ENCODE results near the gene SLC9A7.
A peak's percentile ranks its signal among the peaks of the same experiment; 100 is the strongest.

The SLC9A7 gene

DNA sequence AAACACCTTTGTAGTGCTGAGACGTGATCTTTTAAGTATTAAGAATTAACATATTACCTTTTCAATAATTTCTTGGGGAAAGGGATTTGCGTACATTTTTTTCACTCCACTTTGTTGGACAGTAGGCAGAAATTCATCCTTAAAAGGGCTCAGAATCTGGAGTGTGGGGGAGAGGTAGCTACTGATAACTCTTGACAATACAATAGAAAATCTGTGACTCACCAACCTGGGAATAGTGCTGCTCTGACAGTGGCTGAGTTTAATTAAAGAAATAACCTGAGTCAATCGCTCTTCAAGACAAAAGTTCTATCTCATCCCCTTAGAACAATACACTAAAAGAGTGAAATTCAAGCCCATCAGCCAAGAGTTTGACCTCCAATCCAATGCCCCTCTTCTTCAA, 60.2 kb downstream of the SLC9A7 start:
- DNase-seq: no peak

DNA sequence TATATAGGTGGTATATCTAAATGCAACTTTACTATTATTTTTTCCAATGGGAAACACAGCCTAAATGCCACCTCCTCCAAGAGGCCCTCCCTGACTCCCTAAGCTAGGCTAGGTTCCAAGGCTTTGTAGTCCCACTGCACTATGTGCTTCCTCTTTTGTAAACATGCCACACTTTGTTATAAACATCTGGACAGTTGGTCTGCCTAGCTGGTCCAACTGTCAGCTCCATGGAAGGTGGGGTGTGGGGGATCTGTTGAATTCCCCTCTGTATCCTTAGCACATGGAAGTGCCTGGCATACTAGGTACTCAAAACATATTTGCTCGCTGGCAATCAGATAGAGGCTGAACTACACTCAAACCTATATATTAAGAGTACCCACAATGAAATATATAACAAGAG, 63.4 kb downstream of the SLC9A7 start:
- no peak for DNase-seq

DNA sequence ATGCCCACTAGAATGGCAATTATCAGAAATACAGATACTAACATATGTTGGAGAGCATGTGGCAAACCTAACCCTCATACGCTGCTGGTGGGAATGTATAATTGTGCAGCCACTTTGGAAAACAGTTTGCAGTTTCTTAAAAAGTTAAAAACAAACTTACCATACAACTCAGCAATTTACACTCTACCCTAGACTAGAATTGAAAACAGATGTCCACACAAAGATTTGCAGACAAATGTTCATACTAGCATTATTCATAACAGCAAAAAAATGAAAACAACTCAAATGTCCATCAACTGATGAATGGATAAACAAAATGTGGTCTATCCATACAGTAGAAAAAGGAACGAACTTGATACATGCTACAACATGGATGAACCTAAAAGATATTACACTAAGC, 64.4 kb downstream of the SLC9A7 start:
- no peak for DNase-seq

DNA sequence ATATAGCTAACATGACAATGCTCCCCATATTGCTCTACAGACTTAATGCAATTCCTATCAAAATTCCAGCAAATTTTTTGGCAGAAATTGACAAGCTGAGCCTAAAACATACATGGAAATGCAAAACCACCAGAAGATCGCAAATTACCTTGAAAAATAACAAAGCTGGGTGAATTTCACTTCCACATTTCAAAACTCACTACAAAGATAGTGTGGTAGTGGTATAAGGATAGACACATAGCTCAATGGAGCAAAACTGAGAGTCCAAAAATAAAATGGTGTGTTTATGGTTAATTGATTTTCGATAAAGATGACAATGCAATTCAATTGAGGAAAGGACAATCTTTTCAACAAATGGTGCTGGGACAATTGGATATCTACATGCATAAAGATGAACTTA, 65.8 kb downstream of the SLC9A7 start:
- no peak for DNase-seq

DNA sequence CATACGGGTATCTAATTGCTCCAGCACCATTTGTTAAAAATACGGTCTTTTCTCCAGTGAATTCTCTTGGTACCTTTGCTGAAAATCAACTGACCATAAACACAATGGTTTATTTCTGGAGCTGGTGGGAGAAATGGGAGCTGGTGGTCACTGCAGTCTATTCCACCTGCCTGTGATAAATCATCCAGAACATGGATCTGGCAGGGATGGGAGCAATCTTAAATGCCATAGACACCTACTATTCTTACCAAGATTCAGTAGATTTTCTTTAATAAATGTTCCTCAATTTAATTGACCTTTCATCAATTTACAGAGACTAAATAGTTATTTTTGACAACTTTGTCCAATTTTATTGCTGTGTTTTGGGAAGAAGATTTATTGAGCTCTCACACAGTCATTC, 68.1 kb downstream of the SLC9A7 start:
- no peak for DNase-seq

DNA sequence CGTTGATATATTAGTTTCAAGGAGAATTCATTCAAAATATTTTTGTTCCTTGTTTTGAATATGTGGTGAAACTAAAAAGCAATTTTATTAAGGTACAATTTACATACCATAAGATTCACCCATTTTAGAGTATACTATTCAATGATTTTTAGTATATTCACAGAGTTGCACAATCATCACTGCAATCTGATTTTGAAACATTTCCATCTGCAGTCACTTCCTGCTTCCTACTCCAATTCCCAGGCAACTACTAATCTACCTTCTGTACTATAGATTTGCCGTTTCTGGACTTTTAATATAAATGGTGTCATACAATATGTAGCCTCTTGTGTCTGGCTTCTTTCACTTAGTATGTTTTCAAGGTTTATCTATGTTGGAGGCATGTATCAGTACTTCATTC, 71.3 kb downstream of the SLC9A7 start:
- DNase-seq: no peak

DNA sequence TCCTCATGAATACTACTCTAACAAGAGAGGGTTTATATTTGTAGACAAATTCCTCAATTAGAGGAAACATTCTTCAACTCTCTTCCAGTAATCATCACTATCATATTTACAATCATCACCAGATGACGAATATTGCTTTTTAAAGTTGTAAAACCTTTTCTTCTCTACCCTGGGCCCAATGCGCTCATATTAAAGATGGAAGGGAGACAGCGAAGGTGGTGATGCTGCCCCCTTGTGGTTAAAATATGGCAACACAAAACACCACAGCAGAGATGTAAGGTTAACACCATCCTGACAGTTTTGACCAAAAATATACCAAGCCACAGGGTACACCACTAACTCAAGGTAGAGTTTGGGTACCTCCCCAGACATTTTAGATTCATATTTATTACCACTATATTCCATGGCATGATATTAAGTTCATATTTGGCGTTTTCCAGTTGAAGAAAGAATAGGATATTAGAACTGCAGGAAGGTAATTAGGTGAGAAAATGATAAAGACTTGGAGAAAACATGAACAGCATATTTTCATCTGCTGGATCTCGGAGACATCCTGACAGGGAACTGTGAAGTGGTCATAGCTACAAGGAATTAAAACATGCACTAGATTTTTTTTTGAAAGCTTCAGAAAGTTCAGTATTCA, 72.8 kb downstream of the SLC9A7 start:
- DNase-seq: no peak

DNA sequence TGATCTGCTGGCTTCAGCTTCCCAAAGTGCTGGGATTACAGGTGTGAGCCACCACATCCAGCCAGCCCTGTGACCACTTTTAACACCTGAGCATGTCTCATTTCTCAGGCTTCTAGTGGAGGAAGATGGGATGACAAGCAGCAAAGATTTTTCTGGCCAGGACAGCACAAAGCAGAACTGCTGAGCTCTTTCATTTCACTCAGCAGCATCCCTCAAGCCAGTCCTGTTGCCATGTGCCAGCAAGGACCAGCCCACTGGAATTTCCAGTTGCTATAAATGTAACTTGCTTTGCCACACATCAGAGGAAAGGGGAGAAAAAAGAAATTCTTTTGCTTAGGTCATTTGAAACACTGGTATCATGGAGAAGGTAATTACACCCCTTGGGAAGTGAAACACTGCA, 75.9 kb downstream of the SLC9A7 start:
- DNase-seq: peak in 1 of 2 experiments; percentile 1

DNA sequence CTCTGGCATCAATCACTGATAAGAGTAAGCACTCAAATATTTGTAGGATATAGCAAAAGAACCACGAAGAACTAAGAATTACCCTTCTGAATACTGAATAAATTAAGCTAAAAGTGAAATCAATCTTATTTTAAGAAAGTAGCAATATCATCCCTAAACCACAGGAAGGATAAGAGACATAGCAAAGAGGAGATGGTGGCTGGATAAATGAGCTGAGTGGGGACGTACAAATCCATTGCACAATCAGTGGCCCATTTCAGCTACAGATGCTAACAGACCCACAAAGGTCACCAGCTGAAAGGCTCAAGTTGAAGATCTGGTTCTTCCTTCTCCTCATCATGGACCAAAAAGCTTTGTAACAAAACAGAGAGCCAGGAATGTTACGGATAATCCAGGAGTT, 77.1 kb downstream of the SLC9A7 start:
- no peak for DNase-seq

DNA sequence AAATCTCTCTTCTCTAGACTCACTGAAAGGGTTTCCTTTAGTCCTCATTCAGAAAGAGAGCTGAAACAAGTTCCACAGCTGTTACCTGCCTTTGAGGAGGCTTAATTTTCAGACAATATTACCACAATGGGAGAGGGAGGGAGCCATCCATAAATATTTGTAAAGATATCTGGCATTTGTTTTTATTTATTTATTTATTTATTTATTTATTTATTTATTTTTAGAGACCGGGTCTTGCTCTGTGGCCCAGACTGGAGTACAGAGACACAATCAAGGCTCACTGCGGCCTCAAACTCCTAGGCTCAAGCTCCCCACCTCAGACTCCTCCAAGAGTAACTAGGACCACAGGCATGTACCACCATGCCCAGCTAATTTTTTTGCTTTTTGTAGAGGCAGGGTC, 80.7 kb downstream of the SLC9A7 start:
- DNase-seq: no peak

DNA sequence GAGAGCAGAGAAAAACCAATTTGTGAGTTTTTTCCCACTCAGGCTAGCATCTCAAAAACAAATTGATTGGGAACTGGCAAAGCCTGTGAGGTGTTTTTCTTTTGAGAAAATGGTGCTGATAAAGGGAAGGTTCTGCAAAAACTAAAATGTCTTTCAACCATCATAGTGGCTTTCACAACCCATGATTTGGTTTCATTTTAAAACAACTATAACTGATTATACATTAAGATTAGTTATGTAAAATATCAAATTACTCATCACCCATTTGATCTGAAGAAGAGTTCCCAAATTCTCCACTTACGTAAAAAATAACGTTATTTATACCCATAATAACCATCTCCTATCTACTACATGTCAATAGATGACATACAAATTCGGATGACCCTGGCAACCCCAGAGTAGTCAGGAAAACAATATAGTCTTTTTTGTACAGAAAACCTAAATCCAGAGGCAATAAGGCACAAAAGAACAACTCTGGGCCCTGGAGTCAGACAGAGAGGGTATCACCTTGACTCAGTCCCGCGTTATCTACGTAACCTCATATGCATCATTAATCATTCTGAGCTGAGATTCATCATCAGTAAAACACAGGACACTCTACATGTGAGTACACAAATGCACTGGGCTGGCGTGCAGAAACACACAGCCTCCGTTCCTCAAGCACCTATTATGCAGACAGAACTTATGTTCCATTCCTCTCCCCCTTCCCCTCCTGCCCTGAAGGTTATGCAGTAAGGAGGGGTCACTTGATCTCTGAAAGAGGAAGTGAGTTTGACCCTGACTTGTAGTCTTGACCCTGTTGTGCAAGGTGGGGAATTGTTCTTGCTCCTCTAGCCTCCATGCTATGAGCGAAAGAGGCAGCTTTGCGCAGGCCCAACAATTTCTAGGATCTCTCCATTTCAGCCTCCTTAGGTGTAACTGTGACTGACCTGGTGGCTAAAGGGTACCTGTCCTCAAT, 82.2 kb downstream of the SLC9A7 start:
- DNase-seq: no peak

DNA sequence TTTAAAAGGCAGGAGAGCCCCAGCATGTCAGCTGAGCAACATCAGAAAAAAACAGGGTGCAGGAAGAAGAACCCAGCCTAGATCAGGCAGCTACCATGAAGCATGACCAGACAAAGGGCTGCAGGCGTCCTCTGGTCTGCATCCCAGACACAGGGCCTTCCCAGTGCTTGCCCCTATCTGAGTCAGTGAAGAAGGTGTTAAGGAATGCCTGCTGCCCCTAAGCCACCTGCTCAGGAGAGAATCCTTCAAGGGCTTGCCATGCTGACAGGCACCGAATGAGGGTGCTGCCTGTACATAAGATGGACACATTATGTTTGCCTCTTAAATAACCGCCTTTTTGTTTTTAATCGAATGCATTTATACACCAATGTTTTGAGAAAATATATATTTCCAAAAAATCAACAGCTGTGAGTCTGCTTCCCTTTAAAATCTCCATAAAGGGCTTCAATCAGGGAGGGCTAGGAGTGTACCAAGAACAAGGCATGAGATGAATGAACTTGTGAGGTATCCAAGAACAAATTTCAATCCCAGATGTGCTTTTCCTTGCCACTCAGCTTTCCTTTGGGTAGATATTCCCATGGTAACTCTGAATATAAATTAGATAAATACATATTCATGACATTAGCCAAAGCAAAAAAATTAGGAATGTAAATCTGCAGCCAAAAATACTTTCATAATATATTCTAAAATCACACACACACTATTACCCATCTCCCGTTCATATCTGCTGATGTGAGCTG, 85.1 kb downstream of the SLC9A7 start:
- no peak for DNase-seq

DNA sequence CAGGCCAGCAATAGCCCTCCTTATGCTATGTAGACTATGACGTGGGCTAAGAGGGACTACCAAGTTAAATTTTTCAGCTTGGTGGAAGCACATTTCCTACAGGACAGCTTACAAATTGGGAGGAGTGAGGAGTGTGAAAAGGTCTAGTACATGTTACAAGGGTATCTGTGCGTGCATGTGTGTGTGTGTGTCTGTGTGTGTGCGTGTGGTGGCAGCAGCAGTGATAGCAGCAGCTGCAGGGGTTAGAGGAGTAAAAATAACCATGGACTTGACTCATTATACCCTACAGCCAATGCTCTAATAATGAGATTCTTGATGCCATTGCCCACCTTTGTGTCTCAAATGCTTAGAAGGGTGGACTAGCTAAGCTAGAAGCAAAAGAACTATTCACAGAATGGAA, 88.6 kb downstream of the SLC9A7 start:
- DNase-seq: no peak

DNA sequence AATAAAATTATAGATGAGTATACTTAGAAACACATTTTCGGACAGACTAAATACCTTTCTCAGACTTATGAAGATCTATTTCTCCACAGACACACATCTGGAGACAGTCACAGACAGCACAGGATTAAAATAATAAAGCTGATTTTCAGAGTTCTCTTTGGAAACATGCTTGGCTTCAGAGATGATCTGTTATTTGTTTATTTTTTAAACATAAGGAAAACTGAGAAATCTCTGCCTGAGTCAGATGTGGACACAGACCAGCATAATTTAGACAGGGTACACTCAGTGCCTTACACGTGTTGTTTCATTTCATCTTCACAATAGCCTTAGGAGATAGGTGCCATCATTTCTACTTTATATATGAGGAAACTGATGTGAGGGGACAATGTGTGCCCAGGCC, 92.1 kb downstream of the SLC9A7 start:
- no peak for DNase-seq

DNA sequence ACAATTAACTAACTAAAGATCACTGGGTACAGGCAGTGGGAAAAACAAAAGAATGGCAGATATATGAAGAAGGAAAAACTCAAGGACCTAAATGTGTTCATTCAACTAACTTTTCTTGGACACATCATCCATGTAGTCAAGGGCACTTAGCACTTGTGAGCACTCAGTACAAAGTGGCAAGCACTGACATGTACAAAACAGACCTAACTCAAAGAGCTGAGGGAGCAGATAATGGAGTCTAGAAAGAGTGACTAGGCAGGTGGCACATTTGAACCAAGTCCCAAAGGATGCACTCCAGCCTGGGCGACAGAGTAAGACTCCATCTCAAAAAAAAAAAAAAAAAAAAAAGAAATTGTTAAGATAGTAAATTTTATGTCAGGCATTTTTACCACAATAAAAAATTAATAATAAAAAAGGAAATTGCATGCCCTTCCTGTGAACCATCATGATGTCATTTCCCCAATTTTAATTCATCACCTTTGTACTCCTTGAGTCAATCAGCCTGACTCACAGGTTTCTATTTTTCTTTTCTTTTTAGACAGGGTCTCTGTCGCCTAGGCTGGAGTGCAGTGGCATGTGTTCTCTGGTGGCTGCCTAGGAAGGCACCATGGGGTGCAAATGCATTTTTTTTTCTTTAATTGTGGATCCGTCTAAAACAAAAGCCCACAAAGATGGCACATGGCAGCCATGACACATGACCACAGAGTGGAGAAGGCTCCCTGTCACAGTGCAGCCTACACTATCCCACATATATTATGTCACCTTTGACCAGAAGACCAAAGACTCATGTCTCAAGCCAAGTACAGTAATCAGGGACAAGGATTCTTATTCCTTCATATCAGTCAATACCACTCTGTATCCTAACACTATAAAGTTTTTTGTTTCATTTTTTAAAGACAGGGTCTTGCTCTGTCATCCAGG, 93.4 kb downstream of the SLC9A7 start:
- no peak for DNase-seq

DNA sequence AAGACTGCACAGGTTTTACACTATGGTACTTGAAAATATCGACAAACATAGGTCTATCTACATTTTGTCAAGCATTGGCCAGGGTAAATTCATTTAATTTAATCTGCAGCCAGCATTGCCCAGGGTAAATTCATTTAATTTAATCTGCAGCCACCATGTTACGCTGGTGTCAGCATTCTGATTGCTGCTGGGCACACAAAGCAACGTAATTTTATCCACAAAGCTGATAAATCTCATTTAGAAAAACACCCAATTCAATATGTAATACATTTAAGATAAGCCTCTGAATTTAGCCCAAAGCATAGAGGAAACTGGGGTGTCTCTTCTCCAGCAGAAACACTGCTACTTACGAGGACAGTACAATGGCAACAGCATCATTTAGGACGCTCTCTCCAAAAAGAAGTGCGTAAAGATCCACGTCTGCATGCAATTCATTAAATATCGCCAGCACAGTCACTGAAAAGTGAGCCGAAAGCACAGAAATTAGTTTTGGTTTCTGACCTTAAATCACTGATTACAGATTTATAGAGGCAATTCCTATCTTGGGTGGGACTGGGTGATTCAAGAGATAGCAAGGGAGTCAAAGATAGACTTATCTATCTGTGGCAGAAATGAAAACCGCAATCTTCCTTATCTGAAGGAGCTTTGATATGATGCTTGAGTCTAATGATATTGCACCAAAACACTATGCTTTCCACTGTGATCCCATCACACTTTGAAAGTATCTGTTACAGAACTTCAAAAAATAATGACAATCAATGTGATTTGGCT, 96.5 kb downstream of the SLC9A7 start:
- DNase-seq: no peak

DNA sequence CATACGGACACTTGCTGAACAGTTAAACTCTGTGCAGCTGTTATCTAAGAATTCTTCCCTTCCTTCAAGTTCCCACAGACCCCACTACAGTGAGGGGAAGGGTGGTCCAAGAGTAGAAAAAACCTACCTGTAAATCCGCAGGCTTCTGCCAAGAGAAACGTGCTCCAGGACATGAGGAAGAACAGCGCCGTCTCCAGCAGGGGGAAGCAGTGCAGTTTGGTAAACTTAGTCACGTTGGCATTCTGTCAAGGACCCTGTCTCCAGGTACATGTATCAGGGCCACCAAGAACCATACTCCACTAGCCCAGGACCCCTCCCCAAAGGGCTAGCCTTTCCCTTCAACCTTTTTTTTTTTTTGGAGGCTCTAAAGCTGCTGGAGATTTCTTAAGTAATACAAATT, 105.4 kb downstream of the SLC9A7 start:
- no peak for DNase-seq

DNA sequence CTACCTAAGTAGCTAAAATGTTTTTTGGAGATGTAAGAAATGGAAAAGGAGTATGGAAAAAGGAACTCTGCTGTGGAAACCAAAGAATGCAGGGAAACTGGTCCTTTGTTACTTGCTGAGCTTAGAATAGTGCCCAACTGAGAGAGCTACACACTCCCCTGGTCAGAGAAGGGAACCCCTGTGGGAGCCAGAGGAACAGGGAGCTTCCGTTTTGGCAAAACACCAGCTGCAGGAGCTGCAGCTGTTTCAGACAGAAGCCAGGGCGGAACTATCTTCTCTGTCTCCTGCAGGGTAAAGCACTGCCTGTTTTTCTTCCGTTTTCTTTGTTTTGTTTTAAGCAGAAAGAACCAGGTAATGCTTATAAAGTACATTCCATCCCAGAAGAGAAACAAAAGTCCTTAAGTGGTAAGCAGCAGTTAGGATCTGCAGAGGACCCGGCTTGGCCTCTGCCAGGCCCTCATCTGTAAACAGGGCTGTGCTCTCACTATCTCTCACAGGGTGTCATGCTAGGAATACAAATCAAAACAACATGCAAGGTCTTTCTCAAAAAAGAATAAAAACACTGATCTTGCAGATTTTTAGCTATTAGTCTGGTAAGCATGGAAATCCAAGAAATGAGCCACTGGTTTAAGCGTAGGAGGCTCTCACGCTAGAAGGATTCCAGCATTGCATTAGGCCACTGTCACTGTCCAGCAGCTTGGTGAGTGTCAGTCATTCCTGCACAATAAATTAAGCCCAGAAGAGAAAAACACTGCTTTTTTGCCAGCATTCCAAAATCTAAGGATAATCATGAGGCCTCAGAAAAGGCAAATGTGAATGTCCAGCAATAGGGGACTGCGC, 109.3 kb downstream of the SLC9A7 start:
- DNase-seq: no peak

DNA sequence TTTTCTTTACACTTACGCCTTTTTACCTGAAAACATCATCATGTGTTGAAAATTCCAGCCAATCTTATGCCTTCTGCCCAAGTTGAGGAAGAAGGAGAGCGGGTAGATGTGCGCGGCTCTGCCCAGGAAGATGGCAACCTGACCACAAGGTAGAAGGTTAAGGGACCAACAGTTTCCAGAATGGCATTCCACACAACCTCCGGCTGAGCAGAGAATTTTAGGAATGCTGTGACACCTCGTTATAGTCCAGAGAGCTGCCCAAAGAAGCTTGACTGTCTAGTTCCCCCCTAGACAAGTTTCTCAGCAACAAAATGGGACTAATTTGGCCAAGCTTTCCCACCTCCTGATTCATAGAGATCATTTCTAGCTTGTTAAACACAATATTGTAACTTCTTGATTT, 110.3 kb downstream of the SLC9A7 start:
- DNase-seq: no peak

DNA sequence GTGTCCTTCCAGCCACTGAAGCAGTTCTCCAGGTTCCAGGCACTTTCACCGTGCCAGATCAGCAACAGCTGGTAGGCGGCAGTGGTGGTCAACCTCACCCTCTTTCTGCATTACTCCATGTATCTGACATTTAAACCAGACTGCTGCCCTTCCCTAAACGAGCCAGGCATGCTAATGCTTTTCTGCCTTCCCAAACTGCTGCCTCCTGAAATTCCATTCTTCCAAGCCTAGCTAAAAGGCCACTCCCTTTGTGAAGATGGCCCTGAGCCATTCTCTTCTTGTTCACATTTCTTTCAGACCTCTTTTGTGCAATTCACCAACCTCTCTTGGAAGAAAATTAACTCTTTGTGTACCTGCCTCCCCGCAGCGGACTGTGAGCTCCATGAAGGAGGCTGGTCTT, 111.7 kb downstream of the SLC9A7 start:
- DNase-seq: no peak

DNA sequence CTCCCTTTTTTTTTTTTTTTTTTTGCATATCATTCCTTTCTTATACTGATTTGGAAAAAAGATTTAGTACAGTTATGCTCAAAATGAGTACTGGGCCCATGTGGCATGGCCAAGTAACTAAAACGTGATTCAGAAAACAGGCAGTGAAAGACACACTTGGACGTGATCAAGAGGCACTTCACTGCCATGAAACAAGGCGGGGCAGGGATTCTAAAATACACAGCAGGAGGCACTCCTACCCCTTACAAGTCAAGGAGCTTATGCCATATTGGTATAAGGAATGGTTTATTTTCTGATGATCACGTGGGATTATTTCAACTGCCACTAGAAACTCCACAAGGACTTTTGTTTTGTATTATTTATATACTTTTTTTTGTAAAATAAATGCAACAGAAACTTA, 113.3 kb downstream of the SLC9A7 start:
- DNase-seq: no peak

Data from SW 1271 (cell line).